GM12864 (cell line): Measurements from ENCODE around the gene HSPA4.
"Not testable (repeated sequence)": the region's sequence is repeated elsewhere in the genome, so short reads cannot be mapped to it uniquely, and the experiment has no call there.

Experiments used
- DNase-seq: peaks from one replicate; pipeline ENCODE4 v3.0.0-alpha.2; 2011; ENCODE audit warnings: low read depth
- H3K4me3 ChIP-seq: 2 replicates; pipeline ENCODE4 v1.5.1; 2011; ENCODE audit warnings: mild to moderate bottlenecking, low read depth, low read length, control low read depth
- TF ChIP-seq, protein P1 (sequence below): IDR thresholded peaks from 2 replicates; pipeline ENCODE4 v1.5.1; 2011; ENCODE audit warnings: low read depth, mild to moderate bottlenecking, moderate library complexity, low read length, control low read depth, inconsistent platforms; ENCODE audit errors: missing control alignments

Gene HSPA4

GRCh38 chr5:133041157-133041784 lies 10.5 kb upstream of the HSPA4 start:
- no peak for DNase-seq
- TF ChIP-seq, protein P1, sequence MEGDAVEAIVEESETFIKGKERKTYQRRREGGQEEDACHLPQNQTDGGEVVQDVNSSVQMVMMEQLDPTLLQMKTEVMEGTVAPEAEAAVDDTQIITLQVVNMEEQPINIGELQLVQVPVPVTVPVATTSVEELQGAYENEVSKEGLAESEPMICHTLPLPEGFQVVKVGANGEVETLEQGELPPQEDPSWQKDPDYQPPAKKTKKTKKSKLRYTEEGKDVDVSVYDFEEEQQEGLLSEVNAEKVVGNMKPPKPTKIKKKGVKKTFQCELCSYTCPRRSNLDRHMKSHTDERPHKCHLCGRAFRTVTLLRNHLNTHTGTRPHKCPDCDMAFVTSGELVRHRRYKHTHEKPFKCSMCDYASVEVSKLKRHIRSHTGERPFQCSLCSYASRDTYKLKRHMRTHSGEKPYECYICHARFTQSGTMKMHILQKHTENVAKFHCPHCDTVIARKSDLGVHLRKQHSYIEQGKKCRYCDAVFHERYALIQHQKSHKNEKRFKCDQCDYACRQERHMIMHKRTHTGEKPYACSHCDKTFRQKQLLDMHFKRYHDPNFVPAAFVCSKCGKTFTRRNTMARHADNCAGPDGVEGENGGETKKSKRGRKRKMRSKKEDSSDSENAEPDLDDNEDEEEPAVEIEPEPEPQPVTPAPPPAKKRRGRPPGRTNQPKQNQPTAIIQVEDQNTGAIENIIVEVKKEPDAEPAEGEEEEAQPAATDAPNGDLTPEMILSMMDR: no peak
- H3K4me3 ChIP-seq: no peak overlapping the region

- TF ChIP-seq, protein P1: no peak
- no peak for DNase-seq
Observed at GRCh38 chr5:133041910-133042309, 9.9 kb upstream of the HSPA4 start.

DNA sequence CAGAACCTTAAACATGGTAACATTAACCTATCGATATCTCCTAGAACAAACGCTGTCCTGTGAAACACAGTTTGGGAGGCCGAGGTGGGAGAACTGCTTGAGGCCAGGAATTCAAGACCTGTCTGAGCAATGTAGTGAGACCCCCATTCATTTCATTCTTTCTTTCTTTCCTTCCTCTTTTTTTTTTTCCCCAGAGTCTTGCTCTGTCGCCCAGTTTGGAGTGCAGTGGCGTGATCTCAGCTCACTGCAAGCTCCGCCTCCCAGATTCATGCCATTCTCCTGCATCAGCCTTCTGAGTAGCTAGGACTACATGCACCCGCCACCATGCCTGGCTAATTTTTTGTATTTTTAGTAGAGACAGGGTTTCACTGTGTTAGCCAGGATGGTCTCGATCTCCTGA lies 5.3 kb upstream of the HSPA4 start:
- DNase-seq, H3K4me3 ChIP-seq: not testable (repeated sequence)

More at GRCh38 chr5:133041910-133042309, 9.9 kb upstream of the HSPA4 start:
- no peak overlapping the region for H3K4me3 ChIP-seq

DNA sequence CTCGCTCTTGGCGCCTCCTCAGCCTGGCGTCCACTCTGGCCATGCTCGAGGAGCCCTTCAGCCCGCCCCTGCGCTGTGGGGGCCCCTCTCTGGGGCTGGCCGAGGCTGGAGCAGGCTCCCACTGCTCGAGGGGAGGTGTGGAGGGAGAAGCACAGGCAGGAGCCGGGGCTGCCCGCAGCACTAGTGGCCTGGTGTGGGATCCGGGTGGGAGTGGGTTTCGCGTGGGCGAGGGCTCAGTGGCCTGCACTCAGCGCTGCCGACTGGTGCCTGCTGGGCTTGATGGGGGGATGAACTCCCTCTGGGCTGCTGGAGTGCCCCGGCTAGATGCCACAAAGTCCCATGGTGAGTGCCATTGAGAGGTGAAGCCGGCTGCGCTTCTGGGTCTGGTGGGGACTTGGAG lies 4.4 kb upstream of the HSPA4 start:
- no peak overlapping the region for H3K4me3 ChIP-seq
- DNase-seq: no peak
- TF ChIP-seq, protein P1: no peak

DNA sequence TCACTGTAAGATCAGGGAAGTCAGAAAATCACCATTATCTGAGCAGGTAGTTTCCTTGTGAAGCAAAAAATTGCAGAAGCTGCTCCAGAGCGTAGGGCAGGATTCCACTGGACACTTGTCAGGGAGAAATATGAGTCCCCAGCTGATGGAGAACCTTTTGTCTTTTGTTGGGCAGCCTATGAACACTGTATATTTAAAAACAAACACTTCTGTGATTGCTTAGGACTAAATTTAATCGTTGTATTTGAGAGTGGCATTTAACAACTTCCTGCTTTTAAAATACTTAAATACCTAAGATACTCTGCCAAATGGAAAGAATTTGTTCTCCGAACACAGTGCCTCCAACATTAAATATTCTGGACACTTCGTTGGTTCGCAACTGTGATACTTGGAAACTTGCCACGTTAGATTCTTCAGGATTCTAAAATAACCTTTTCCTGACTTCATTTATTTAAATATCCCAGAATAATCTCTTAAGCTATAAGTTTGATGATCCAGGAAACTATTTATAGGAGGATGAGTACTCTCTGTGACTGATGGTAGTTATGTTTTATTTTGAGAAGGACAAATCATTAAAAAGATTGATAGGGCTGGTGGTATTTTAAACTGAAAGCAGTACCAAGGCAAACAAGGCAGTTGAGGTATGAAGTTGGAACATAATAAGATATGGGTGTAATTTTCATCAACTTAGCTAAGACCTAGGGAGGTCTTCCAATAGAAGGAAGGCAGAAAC lies 2.7 kb upstream of the HSPA4 start:
- no peak overlapping the region for H3K4me3 ChIP-seq
- TF ChIP-seq, protein P1: no peak
- no peak for DNase-seq

GRCh38 chr5:133049726-133050048 lies 2.1 kb upstream of the HSPA4 start:
- TF ChIP-seq, protein P1: no peak
- DNase-seq: no peak
- no peak overlapping the region for H3K4me3 ChIP-seq

DNA sequence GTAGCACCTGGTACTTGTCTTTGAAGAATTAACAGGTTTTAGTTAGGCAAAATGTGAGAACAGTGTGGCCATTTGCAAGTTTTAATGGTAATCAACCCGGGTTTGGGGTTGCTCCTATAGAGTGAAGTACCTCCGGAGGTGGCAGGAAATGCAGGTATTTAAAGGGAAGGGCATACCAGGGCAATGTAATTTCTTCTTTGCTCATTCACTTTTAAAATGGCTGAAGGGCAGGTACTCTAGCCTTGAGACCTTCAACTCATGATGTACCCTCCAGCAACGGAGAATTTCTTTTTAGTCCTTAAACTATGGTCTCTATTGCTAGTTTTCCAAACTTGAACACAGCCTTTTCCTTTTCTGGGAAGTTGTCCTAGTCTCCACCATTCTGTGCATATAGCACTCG lies 1.3 kb upstream of the HSPA4 start:
- H3K4me3 ChIP-seq: peak overlapping the region; percentile 83
- no peak for DNase-seq
- TF ChIP-seq, protein P1: no peak
